ENCODE results near the gene MB.

MB gene

DNA sequence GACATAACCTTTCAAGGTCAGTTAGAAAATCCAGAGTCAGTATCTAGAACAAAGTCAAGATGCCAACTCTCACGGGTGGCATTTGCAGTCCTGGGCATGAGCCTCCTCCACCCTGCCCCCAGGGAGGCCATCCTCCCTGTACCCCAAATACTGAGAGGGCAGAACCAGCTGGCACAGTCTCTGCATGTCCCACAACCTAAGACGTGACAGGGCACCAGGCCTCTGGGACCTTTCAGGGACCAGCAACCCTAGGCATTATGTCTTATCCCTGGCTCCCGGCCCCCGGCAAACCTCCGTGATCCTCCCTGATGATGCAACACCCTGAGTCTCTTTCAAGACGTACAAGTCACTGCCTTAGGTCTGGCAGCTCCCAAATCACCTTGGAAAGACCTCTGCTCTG is 2.0 kb downstream of the MB start:
- DNase-seq = no peak

DNA sequence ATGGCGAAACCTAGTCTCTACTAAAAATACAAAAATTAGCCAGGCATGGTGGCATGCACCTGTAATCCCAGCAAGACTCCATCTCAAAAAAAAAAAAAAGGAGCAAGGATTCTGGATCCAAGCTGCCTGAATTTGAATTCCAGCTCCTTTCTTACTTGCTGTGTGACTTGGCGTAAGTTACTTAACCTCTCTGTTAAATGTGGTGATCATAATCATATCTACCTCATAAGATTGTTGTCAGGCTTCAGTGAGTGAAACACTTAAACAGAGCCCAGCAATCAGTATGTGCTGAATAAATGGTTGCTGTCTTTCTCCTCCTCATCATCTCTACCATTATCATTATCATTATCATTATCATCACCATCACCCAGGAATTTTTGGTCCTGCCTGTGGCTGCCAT is 2.7 kb downstream of the MB start:
- DNase-seq = no peak

DNA sequence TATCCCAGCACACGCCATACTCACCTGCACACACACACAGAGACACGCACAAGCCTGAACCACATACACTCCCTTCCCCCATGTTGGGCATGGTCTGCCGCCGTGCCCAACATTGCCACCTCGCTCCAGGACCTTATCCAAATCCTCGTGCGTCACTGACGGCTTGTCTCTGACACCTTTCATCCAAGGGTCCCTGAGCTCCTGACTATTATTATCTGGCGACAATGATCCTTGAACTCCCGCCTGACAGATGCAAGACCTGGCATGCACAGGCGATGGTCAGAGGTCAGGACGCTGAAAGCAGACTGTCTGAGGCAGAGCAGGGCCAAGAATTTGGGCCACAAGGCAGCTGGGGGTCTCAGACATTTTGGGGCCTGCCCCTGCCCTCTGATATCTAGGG is 4.2 kb downstream of the MB start:
- DNase-seq = no peak

DNA sequence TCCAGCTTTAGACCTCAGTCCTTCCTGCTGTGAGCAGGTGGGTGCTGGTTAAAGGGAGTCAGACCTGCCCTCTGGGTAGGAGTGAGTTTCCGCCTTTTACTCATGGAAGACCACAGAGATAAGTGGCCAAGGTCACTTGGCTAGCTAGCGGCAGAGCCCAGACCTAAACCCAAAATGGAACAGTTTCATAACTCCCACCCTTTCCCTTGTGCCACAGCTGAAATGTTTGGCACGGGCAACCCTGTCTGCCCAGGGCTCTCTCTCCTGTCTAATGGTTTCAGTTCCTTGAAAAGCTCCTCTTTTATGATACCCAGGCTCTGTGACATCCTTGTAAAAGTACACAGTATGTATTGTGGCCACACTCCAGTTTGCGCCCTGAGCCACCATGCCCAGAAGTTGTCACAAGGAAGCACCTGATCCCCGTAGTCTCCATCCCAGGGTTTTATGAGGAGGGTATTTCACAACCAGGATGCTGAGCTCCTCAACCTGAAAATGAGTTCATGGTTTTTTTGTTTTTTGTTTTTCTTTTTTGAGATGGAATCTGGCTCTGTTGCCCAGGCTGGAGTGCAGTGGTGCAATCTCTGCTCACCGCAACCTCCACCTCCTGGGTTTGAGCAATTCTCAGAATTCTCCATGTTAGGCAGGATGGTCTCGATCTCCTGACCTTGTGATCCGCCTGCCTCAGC is 5.1 kb downstream of the MB start:
- no peak for DNase-seq

DNA sequence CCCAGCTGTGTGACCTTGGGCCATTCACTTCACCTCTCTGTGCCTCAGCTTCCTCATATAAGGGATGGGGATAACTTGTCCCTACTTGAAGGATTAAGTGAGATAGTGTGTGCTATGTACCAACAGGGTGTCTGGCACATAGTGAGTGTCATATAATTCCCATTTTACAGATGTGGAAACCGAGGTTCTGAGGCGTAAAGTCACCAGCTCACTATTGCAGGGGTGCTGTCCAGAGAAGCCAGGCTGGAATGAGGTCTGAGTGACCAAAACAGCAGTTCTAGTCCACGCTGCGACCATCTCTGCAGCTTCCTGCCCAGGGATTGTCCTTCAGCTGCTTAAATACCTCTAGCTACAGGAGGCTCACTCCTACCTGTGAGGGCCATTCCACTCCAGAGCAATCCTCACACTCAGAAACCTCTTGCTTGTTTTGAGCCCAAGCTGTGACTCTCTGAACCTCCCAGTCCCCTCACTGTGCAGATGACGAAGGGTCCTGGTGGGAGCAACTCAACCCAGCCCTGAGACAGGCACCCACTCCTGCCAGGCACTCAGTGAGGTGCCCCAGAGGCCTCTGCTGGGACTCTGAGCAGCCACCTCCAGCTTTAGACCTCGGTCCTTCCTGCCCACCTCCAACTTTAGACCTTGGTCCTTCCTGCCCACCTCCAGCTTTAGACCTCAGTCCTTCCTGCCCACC is 5.8 kb downstream of the MB start:
- DNase-seq = no peak

DNA sequence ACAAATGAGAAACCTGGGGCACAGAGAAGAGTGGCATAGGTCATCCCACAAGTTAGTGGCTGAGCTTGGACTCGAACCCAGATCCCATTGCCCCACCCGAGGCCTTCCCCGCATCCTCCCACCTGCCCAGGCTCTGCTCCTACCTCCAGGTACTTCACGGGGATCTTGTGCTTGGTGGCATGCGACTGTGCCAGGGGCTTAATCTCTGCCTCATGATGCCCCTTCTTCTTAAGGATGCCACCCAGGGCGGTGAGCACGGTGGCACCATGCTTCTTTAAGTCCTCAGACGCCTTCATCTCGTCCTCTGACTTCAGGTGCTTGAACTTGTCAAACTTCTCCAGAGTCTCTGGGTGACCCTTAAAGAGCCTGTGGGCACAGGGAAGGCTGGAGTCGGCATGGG is 6.4 kb downstream of the MB start:
- no peak for DNase-seq

DNA sequence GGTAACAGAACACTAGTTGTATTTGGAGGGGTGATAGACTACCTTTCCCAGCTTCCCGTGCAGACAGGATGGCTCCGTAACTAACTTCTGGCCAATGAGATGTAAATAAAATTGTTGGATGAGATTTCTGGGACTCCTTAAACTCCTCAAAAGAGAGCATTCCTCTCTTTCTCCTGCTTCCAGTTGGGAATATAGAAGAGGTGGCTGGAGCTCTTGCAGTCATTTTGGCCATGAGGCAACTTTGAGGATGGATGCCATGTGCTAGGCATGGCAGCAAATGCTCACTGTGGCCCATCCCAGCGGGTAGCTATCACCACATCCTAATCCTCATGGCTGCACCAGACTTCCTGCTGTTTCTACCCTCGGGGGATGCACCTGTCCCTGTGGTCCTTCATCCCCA is 7.4 kb downstream of the MB start:
- no peak for DNase-seq

DNA sequence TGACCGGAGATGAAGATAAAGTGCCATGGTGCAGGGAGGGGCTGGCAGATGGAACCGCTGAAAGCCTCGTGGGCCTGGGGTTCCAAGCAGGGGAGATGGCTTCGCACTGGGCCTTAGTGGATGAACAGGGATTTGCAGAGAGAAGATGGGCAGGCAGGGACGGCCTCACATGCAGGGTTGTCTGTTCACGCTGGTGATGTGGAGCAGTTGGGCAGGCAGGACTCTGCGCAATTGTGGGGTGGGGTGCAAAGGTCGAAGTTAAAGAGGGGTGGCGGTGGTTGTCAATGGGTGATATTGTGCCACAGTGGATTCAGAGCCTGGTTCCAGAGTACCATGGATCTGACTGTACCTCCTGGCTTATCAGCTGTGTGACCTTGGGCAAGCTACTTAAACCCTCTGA is 7.9 kb downstream of the MB start:
- DNase-seq = no peak

DNA sequence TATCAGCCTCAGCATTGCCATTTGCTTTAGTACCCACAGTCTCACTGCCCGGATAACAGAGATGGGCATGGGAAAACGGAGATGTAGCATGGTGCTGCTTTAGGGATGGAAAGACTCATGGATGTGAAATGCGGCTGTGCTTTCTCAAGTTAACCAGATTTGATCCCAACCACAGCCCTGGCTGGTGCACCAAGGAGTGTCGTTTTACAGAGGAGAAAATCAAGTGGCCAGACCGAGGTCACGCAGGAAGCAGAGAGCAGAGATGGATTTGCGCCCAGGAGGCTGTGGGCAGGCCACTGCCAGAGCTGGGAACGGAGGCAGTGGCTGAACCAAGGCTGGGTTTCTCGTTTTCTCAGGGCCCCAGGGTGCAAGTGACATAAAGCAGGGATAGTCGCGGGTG is 9.0 kb downstream of the MB start:
- no peak for DNase-seq

DNA sequence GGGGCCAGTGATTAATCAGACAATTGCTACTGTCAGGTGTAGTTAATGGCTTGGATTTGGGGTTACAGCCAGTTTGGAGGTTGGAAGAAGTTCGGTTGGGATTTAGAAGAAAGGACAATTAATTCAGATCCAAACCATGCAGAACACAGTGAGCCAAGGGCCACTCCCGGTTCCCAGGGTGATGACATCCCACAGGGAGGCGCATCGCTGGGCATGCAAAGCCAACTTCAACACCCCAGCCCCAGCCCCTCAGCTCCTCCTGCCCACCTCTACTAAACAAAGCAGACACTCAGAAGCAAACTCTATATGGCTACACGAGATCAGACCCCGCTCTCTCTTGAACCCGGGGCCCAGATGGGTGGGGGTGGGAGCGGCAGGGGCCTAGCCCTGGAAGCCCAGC is 10.2 kb downstream of the MB start:
- no peak for DNase-seq

DNA sequence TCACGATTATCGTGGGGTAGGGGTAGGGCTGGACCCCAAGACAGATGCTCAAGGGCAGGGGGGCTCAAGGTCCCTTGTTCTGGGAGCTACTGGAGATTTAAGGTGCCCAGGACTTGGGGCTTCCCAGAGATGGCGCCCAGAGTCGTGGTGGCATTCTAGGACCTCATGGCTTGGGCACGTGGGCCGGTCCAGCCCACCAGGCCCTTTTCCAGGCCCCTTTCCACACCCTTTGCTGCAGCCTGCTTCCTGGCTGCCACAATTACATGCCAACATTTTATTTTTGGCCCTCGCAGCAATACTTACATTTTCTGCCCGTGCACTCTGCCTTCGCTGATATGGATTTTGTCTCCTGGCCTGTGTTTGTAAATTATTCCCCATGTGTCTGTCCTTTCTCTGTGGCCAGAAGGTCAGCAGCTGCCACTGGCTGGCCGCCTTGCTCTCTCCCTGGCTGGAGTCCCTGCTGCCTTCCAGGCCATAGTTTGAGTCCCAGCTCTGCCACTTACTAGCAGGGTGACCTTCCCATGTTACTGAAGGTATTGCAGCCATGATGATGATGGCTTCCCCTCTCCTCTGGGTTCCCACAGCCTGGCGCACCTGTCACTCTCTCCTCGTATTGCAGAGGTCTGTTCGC is 11.2 kb downstream of the MB start:
- no peak for DNase-seq

DNA sequence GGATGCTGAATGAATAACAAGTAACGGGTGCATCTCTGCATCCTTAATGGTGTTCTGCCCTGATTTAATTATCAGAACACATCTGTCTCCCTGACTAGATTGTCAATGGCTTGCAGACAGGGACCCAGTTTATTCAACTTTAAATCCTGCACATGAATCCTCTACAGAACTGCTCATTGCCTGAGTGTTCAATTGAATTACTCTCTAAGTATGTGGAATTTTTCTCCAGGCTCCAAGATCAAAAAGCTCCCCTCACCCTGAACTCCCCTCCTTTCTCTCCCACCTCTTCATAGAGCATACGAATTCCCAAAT is 11.8 kb downstream of the MB start:
- DNase-seq = no peak

DNA sequence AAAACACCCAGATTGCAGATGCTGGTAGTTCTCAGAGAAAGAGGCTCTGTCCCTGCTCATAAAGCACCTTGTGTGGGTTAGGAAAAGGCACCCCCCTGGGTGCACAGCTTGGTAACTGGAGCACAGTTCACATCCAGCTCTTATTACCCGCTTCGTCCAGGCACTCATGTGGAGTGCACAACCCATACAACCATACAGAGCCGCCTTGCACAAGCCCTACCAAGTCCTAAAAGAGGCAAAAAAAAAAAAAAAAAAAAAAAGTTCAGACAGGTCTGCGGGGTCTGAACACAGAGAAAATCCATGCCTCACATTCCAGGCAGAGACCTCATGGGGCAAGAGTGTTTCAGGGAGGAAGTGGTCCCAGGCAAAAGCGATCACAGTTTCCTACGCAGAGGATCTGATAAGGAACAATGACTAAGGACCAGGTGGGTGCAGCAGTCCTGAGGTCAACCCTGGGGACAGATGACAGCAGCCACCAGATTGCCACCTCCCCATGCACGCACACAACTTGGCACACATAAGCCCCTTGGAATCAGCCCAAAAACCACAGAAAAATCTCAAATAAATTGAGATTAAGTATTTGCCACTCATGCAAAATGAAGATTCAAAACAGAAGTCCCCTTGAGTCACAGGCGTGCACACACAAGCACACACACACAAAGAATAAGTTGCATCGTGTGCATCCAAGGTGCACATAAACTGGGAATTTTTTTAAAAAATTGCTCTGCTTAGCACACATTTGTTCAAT is 12.3 kb downstream of the MB start:
- peak; percentile 31 for DNase-seq

DNA sequence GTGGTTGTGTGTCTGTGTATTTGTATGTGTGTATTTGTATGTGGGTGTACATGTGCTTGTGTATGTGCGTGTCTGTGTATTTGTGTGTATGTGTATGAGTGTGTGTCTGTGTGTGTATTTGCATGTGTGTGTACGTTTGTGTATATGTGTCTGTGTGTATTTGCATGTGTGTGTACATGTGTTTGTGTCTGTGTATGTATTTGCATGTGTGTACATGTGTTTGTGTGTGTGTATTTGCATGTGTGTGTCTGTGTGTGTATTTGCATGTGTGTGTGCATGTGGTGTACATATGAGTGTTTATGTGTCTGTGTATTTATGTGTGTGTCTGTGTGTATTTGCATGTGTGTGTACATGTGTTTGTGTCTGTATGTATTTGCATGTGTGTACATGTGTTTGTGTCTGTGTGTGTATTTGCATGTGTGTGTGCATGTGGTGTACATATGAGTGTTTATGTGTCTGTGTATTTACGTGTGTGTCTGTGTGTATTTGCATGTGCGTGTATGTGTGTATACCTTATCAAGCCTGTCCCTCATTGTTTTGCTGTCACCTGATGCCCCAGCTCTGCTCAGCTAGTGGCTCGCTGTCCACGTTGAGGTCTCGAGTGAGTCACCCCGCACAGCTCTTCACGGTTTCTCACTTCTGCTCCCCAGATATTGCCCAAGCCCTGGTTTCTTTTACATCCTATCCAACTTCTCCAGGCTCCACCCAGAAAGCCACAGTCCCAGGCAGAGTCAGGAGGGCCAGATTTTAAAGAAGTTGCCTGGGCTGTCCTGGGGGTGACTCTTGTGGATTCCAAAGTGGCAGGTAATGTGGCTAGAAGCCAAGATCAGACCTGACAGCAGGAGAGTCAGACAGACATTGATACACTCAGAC is 15.2 kb downstream of the MB start:
- peak; percentile 37 for DNase-seq

DNA sequence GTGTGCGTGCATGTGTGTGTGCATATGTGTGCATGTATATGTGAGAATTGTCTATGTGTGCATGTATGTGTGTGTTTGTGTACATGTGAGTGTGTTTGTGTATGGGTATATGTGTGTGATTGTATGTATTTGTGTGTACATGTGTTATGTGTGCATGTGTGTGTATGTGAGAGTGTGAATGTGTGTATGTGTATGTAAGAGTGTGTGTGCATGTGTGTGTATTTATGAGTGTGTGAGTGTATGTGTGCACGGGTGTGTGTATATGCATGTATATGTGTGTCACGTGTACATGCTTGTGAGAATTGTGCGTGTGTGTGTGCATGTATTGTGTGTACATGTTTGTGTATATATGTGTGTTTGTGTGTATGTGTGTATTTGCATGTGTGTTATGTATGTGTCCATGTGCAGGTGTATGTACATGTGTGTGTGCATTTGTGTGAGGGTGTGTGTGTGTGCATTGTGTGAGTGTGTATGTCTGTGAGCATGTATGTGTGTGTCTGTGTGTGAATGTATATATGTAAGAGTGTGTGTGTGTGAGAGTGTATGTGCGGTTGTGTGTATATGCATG is 16.0 kb downstream of the MB start:
- DNase-seq = no peak

DNA sequence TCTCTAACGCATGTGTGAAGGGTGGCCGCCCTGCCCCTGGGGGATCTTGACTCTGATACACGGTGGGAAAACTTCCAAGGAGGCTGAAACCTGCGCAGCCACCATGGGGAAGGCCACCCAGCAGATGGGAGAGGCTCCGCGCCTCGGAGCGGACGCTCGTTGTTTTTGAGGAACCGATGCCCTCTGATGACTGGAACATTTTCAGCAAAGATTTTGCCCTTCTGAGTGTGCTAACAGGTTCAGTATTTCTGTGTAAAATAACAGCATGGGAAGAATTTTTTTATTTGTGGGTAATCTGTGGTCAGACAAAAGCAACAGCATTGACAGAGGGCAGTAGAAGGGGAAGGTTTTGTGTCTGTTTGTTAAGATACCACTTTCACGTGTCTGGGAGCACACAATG is 16.7 kb downstream of the MB start:
- no peak for DNase-seq

DNA sequence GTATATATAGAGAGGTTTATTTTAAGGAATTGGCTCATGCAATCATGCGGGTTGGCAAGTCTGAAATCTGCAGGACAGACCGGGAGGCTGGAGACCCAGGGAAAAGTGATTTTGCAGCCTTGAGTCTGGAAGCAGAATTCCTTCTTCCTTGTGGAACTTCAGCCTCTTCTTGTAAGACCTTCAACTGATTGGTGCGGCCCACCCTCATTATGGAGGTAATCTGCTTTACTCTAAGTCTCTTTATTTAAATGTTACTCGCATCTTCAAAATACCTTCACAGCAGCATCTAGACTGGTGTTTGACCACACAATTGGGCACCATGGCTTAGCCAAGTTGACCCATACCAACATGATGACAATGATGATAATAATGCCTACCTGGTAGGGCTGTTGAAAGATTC is 17.8 kb downstream of the MB start:
- DNase-seq = no peak

DNA sequence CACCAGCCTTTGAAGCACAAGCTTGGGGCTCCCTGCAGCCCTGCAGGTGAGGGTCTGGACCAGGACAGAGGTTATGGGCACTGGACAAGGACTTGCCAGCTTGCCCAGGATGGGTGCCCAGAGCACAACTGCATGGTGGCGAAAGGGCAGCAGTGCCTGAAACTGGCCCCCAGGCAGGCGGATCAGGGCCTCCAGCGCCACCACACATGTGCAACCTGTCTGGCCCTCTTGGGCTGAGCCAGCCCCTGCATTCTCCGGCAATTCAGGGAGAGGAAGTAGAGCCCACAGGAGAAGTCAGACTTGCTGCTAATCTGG is 18.8 kb downstream of the MB start:
- no peak for DNase-seq

DNA sequence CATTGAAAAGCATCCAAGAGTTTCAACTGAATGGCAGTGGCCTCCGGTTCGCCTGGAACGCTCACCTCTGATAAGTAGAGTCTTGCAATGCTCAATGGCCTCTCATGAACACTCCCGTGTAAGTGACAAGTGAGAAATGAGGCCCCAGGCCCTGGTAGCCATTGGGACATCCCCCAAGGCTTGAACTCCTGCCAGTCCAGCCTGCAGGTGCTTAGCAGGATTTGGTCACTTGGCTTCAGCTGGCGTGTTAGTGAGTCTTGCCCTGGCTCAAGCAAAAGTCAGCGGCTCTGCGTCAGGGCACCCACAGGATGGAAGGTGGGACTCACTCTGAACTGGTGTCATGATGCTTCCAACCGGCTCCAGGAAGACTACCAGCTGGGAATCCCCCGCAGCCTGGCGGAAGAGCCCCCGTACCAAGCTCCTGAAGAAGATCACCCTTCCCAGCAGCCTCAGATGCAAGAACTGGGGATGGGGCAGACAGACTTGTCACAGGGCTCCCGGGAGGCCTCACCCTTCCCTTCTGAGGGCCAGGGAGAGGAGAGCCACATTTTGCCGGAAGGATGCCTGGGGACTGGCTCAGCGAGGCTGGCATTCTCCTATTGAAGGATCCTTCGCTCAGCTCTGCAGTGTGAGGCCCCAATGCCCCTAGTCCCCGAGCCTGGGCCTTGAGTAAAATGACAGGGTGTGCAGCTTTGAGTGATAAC is 19.3 kb downstream of the MB start:
- no peak for DNase-seq

DNA sequence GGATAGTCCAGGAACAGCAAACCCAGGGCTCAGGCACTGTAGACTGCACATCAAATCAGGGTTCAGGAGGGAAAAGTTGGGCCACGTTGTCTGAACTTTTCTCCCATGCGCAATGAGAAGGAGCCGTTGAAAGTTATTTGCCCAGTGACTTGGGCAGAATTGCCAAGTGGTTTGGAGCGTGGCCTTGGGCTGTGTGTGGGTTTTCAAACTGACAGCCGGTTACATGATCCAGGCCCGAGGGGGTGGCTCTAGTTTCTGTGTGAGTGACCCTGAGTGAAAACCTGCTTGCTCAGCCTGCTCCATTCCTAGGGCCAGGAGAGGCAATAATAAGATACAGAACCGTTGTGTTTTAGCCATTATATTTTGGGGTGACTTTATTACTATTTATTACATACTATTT is 20.3 kb downstream of the MB start:
- no peak for DNase-seq

DNA sequence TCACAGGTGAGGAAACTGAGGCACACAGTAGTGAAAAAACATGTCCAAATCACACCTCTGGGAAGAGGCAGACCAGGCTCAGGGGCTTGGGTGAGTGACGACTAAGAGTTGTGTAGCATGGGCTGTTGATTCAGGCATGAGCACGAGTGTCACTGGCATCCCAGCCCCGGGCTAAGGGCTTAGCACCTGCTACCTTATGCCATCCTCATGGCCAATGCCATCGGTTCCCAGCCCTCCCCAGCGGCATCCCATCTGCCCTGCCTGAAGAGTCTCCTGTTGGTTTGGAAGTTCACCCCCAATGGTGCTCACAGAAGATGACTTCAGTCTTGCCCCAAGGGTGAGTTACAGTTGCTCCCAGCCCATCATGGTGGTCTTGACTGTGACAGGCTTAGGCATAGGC is 22.4 kb downstream of the MB start:
- DNase-seq = no peak

DNA sequence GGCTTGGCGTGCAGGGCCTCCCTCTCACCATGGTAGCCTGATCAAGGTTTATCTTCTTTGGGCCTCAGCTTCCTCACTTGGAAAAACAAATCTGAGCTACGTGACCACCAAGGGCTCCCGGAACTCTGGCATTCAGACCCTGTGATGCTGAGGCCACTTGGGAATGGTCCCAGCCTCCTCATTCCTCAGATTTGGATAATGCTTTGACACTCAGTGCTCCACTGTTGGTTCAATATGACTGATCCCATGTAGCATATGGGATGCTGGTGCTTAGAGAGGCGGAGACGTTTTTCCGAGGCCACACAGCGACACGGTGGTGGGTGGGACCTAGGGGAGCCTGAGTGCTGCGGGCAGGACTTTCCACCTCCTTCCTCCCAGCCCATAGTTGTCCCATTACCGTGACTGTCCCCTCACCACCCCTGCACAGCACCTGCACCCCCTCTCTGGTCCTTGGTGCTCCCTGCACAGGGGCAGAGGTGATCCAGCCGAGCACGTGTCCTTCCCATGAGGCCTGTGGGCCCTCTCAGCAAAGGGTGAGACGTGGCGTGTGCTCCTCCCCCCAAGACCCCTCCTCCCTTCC is 23.1 kb downstream of the MB start:
- peak; percentile 43 for DNase-seq

Data from fibroblast of skin of scalp (primary cell).